GM21528 (cell line): Measurements from ENCODE around the gene CLCN5.
"Not testable (repeated sequence)": the region's sequence is repeated elsewhere in the genome, so short reads cannot be mapped to it uniquely, and the experiment has no call there.

Experiments used
- ATAC-seq: cut with Tn5 transposase; IDR thresholded peaks from one replicate; pipeline ENCODE4 v1.9.1; 2021; ENCODE audit warnings: mild to moderate bottlenecking, moderate library complexity; ENCODE audit not compliant: unreplicated experiment, low FRiP score

CLCN5 gene

GRCh38 chrX:49993661-49994060 lies 71.3 kb downstream of the CLCN5 start:
- no peak for ATAC-seq

- no peak for ATAC-seq
Measured at GRCh38 chrX:49995107-49995731, 72.8 kb downstream of the CLCN5 start.

GRCh38 chrX:49995795-49996455 lies 73.5 kb downstream of the CLCN5 start:
- no peak for ATAC-seq

- ATAC-seq, result no peak
Measured at GRCh38 chrX:49996474-49996873, 74.1 kb downstream of the CLCN5 start.

GRCh38 chrX:49999087-49999486 lies 76.7 kb downstream of the CLCN5 start:
- ATAC-seq, result no peak

- ATAC-seq, result no peak
Measured at GRCh38 chrX:50000937-50001542, 78.6 kb downstream of the CLCN5 start.

GRCh38 chrX:50002067-50002714 lies 79.8 kb downstream of the CLCN5 start:
- ATAC-seq, result no peak

GRCh38 chrX:50003467-50003866 lies 81.1 kb downstream of the CLCN5 start:
- no peak for ATAC-seq

- no peak for ATAC-seq
Measured at GRCh38 chrX:50003927-50004326, 81.5 kb downstream of the CLCN5 start.

GRCh38 chrX:50025591-50025990 lies 103.2 kb downstream of the CLCN5 start:
- not testable (repeated sequence) for ATAC-seq

GRCh38 chrX:50035126-50035525 lies 112.7 kb downstream of the CLCN5 start:
- no peak for ATAC-seq

- no peak for ATAC-seq
Measured at GRCh38 chrX:50036426-50036825, 114.0 kb downstream of the CLCN5 start.

- no peak for ATAC-seq
Measured at GRCh38 chrX:50045823-50046222, 123.4 kb downstream of the CLCN5 start.

GRCh38 chrX:50049228-50049627 lies 126.8 kb downstream of the CLCN5 start:
- ATAC-seq, result no peak

GRCh38 chrX:50054147-50054546 lies 131.8 kb downstream of the CLCN5 start:
- no peak for ATAC-seq

- ATAC-seq, result no peak
Measured at GRCh38 chrX:50066318-50066937, 144.0 kb downstream of the CLCN5 start.

GRCh38 chrX:50067435-50068284 lies 145.3 kb downstream of the CLCN5 start:
- ATAC-seq, result no peak

GRCh38 chrX:50068285-50068563 lies 145.8 kb downstream of the CLCN5 start:
- no peak for ATAC-seq

GRCh38 chrX:50068893-50069292 lies 146.5 kb downstream of the CLCN5 start:
- no peak for ATAC-seq

- no peak for ATAC-seq
Measured at GRCh38 chrX:50071494-50071893, 149.1 kb downstream of the CLCN5 start.
